Calu3 (cell line): ENCODE results near the gene RASAL3. TPM values are rescaled to one million over a fixed set of nuclear protein-coding genes. Genes with fewer than 3 reads are reported as not detected.

Source experiments
- BruUV-seq: library from RNA; stranded (reverse); fragments of 400-500 nt; replicated peaks from 2 replicates; lab custom pipeline; 2021; lab: Mats Ljungman, UMichigan
- CTCF ChIA-PET: fragments of 300-600 bp; sonication (Branson Sonifier 250); formaldehyde crosslinking; loops from one replicate; lab custom pipeline; 2022; ENCODE audit warnings: antibody characterized with exemption; lab: Charles Lee
- DNase-seq: peaks from one replicate; pipeline ENCODE4 v3.0.0; 2022
- H3K27ac Mint-ChIP-seq: one replicate; pipeline ENCODE4 v1.8.0; 2022; ENCODE audit warnings: mixed read lengths; ENCODE audit not compliant: unreplicated experiment
- H3K27me3 Mint-ChIP-seq: one replicate; pipeline ENCODE4 v1.8.0; 2022; ENCODE audit warnings: mixed read lengths; ENCODE audit not compliant: unreplicated experiment
- H3K36me3 Mint-ChIP-seq: one replicate; pipeline ENCODE4 v1.8.0; 2022; ENCODE audit warnings: mild to moderate bottlenecking, moderate library complexity, mixed read lengths; ENCODE audit not compliant: insufficient read depth, unreplicated experiment
- H3K4me1 Mint-ChIP-seq: one replicate; pipeline ENCODE4 v1.8.0; 2022; ENCODE audit warnings: mild to moderate bottlenecking, low read depth, mixed read lengths; ENCODE audit not compliant: unreplicated experiment
- H3K4me3 Mint-ChIP-seq: one replicate; pipeline ENCODE4 v1.8.0; 2022; ENCODE audit warnings: mild to moderate bottlenecking, low read depth, moderate library complexity, mixed read lengths; ENCODE audit not compliant: unreplicated experiment
- H3K9me3 Mint-ChIP-seq: one replicate; pipeline ENCODE4 v1.8.0; 2022; ENCODE audit warnings: low read depth, mixed read lengths; ENCODE audit not compliant: unreplicated experiment
- CTCF ChIP-seq: fragments of 200-600 bp; IDR thresholded peaks from one replicate; pipeline ENCODE4 v1.8.0; 2022; ENCODE audit warnings: antibody characterized with exemption; ENCODE audit not compliant: unreplicated experiment
- intact Hi-C: fragments of 100-400 bp; cut with micrococcal nuclease; formaldehyde crosslinking; loops from one replicate; pipeline ENCODE4 v1.10.0; 2022; ENCODE audit not compliant: unreplicated experiment
- microRNA-seq: library from miRNA; unstranded; fragments of <30 nt; microRNA quantifications from one replicate; pipeline ENCODE4 v1.2.0, GENCODE V29; 2022
- total RNA-seq: library from RNA; stranded (reverse); gene quantifications from 2 replicates; pipeline ENCODE4 v1.2.3, GENCODE V29; 2022

Gene RASAL3
- total RNA-seq, 1 experiment from 2014 or later = not detected

GRCh38 chr19:15402411-15403150 lies 61.8 kb downstream of the RASAL3 start:
- no peak for TF ChIP-seq CTCF
- no peaks in the 10 kb centered on the region for H3K9me3 Mint-ChIP-seq
- no peaks in the 10 kb centered on the region for H3K27me3 Mint-ChIP-seq
- CTCF ChIA-PET = interaction anchor here (0.7 kb wide), 1 partner anchor 110 kb away, joined by 3 read pairs; no protein-coding TSS in a partner anchor
- no peak for DNase-seq
- no peak overlapping the region for H3K4me3 Mint-ChIP-seq
- no peak overlapping the region for H3K27ac Mint-ChIP-seq
- H3K4me1 Mint-ChIP-seq = peaks cover 16% of the 10 kb centered on the region
- intact Hi-C loops = no loop called here
- BruUV-seq = no TSS peak
- H3K36me3 Mint-ChIP-seq = peaks cover 44% of the 10 kb centered on the region

Small RNA genes within 50 kb of the gene (microRNA-seq; reads per million reads assigned to microRNA genes)
- gene MIR1470 = not detected

Other genes with a start within 250 kb of the RASAL3 start
- 0.86 and 1.0 TPM in 2 replicates for gene EPHX3, start 232.1 kb downstream of the RASAL3 start, total RNA-seq
- 92.2 and 93.9 TPM in 2 replicates for gene BRD4, start 132.0 kb downstream of the RASAL3 start, total RNA-seq
- gene AKAP8, start 84.8 kb downstream of the RASAL3 start, total RNA-seq = 35.8 and 38.0 TPM in 2 replicates
- gene AKAP8L, start 45.6 kb downstream of the RASAL3 start, total RNA-seq = 94.0 and 96.8 TPM in 2 replicates
- gene WIZ, start 14.6 kb downstream of the RASAL3 start, total RNA-seq = 31.9 and 34.0 TPM in 2 replicates
- gene PGLYRP2, start 15.0 kb upstream of the RASAL3 start, total RNA-seq = not detected in 2 replicates
- gene CYP4F22, start 44.0 kb upstream of the RASAL3 start, total RNA-seq = not detected in 2 replicates
- not detected in 2 replicates for gene CYP4F8, start 150.7 kb upstream of the RASAL3 start, total RNA-seq
- 6.9 and 16.7 TPM in 2 replicates for gene CYP4F3, start 176.4 kb upstream of the RASAL3 start, total RNA-seq
- 3.8 and 8.8 TPM in 2 replicates for gene CYP4F12, start 208.5 kb upstream of the RASAL3 start, total RNA-seq